ENCODE data around the gene SYTL5.

Gene SYTL5

GRCh38 chrX:38095971-38096529 is 89.7 kb downstream of the SYTL5 start:
- no peak for DNase-seq

- DNase-seq, result no peak
Observed at GRCh38 chrX:38099688-38100087, 93.3 kb downstream of the SYTL5 start.

- DNase-seq, result no peak
Observed at GRCh38 chrX:38102240-38102639, 95.9 kb downstream of the SYTL5 start.

GRCh38 chrX:38102875-38103274 is 96.5 kb downstream of the SYTL5 start:
- no peak for DNase-seq

- DNase-seq, result no peak
Observed at GRCh38 chrX:38103857-38104812, 97.8 kb downstream of the SYTL5 start.

- no peak for DNase-seq
Observed at GRCh38 chrX:38105216-38105725, 98.9 kb downstream of the SYTL5 start.

- DNase-seq, result no peak
Observed at GRCh38 chrX:38106991-38107655, 100.8 kb downstream of the SYTL5 start.

- DNase-seq, result no peak
Observed at GRCh38 chrX:38108364-38108763, 102.0 kb downstream of the SYTL5 start.

- DNase-seq, result peak; percentile 23
Observed at GRCh38 chrX:38109042-38109898, 102.9 kb downstream of the SYTL5 start.

GRCh38 chrX:38110231-38110630 is 103.9 kb downstream of the SYTL5 start:
- DNase-seq, result no peak

GRCh38 chrX:38111196-38111595 is 104.8 kb downstream of the SYTL5 start:
- no peak for DNase-seq

GRCh38 chrX:38112566-38112965 is 106.2 kb downstream of the SYTL5 start:
- DNase-seq, result peak; percentile 57

- DNase-seq, result no peak
Observed at GRCh38 chrX:38116706-38117105, 110.4 kb downstream of the SYTL5 start.

- peak; percentile 75 for DNase-seq
Observed at GRCh38 chrX:38117485-38117884, 111.1 kb downstream of the SYTL5 start.

GRCh38 chrX:38124000-38124399 is 117.6 kb downstream of the SYTL5 start:
- DNase-seq, result no peak

GRCh38 chrX:38126179-38126578 is 119.8 kb downstream of the SYTL5 start:
- DNase-seq, result no peak

- no peak for DNase-seq
Observed at GRCh38 chrX:38127961-38128360, 121.6 kb downstream of the SYTL5 start.

GRCh38 chrX:38129366-38129765 is 123.0 kb downstream of the SYTL5 start:
- no peak for DNase-seq

- no peak for DNase-seq
Observed at GRCh38 chrX:38138157-38138891, 132.0 kb downstream of the SYTL5 start.

GRCh38 chrX:38138900-38139299 is 132.5 kb downstream of the SYTL5 start:
- no peak for DNase-seq

GRCh38 chrX:38142610-38143009 is 136.3 kb downstream of the SYTL5 start:
- no peak for DNase-seq

- DNase-seq, result no peak
Observed at GRCh38 chrX:38149016-38149415, 142.7 kb downstream of the SYTL5 start.
